PC-3 (cell line): ENCODE measurements around the gene PDZRN3. TPM values are rescaled to one million over a fixed set of nuclear protein-coding genes. Genes with fewer than 3 reads are reported as not detected.

Source experiments
- ATAC-seq: fragments of 200-7000 bp; cut with Tn5 transposase; 2 replicates; pipeline ENCODE4 v1.9.1; 2020; ENCODE audit warnings: mild to moderate bottlenecking, moderate library complexity
- BruUV-seq: library from RNA; stranded (reverse); fragments of 400-500 nt; replicated peaks from 2 replicates; lab custom pipeline; 2021; lab: Mats Ljungman, UMichigan
- CTCF ChIA-PET: fragments of 300-600 bp; sonication (Branson Sonifier 250); formaldehyde crosslinking; loops from one replicate; lab custom pipeline; 2022; ENCODE audit warnings: antibody characterized with exemption; lab: Charles Lee
- POLR2A ChIA-PET: fragments of 300-600 bp; sonication (Branson Sonifier 250); formaldehyde crosslinking; loops from one replicate; lab custom pipeline; 2022; ENCODE audit warnings: antibody characterized with exemption; ENCODE audit not compliant: unreplicated experiment; lab: Charles Lee
- DNase-seq: peaks from one replicate; pipeline ENCODE4 v3.0.0-alpha.2; 2015
- H2AFZ ChIP-seq: fragments of 300-600 bp; sonication (generic); 2 replicates; pipeline ENCODE4 v1.6.0; 2016; ENCODE audit warnings: antibody characterized with exemption, low read length
- H3F3A ChIP-seq: fragments of 300-600 bp; sonication (generic); one replicate; pipeline ENCODE4 v1.6.0; 2017; ENCODE audit warnings: antibody characterized with exemption, low read length, control low read depth, mild to moderate bottlenecking; ENCODE audit not compliant: unreplicated experiment
- H3K27ac ChIP-seq: fragments of 300-600 bp; sonication (generic); 2 replicates; pipeline ENCODE4 v1.5.1; 2016; ENCODE audit warnings: mild to moderate bottlenecking, low read length
- H3K27me3 ChIP-seq: fragments of 300-600 bp; sonication (generic); 2 replicates; pipeline ENCODE4 v1.6.1; 2016; ENCODE audit warnings: low read length, mixed read lengths
- H3K36me3 ChIP-seq: fragments of 300-600 bp; sonication (generic); 2 replicates; pipeline ENCODE4 v1.6.1; 2016; ENCODE audit warnings: low read depth, mixed run types, low read length, mixed read lengths
- H3K4me1 ChIP-seq: fragments of 300-600 bp; sonication (generic); 2 replicates; pipeline ENCODE4 v1.5.1; 2016; ENCODE audit warnings: low read length; ENCODE audit not compliant: insufficient read depth
- H3K4me2 ChIP-seq: fragments of 300-600 bp; sonication (generic); 2 replicates; pipeline ENCODE4 v1.6.0; 2016; ENCODE audit warnings: low read length
- H3K4me3 ChIP-seq: fragments of 300-600 bp; sonication (generic); 2 replicates; pipeline ENCODE4 v1.5.1; 2016; ENCODE audit warnings: mild to moderate bottlenecking, low read length, mixed read lengths
- H3K79me2 ChIP-seq: fragments of 300-600 bp; sonication (generic); 2 replicates; pipeline ENCODE4 v1.6.1; 2017; ENCODE audit warnings: low read length, mixed read lengths
- H3K9ac ChIP-seq: fragments of 300-600 bp; sonication (generic); 2 replicates; pipeline ENCODE4 v1.6.0; 2016; ENCODE audit warnings: mild to moderate bottlenecking, low read length
- H3K9me2 ChIP-seq: fragments of 300-600 bp; sonication (generic); replicated peaks from 2 replicates; pipeline ENCODE4 v1.6.1; 2016; ENCODE audit warnings: mixed run types, low read length, mixed read lengths
- H3K9me3 ChIP-seq: fragments of 300-600 bp; sonication (generic); 2 replicates; pipeline ENCODE4 v1.6.1; 2016; ENCODE audit warnings: low read length, mixed read lengths
- H4K20me1 ChIP-seq: fragments of 300-600 bp; sonication (generic); 2 replicates; pipeline ENCODE4 v1.6.1; 2016; ENCODE audit warnings: low read length, mixed read lengths
- CTCF ChIP-seq: fragments of 300-600 bp; sonication (generic); conservative IDR thresholded peaks from 2 replicates; pipeline ENCODE4 v1.5.1; 2017; ENCODE audit warnings: antibody characterized with exemption, low read depth, mild to moderate bottlenecking, low read length
- EZH2 ChIP-seq: fragments of 300-600 bp; sonication (generic); IDR thresholded peaks from one replicate; pipeline ENCODE4 v1.6.1; 2017; ENCODE audit warnings: antibody characterized with exemption, mild to moderate bottlenecking, low read length; ENCODE audit not compliant: unreplicated experiment
- EZH2phosphoT487 ChIP-seq: fragments of 300-600 bp; sonication (generic); IDR thresholded peaks from 2 replicates; pipeline ENCODE4 v1.6.1; 2018; ENCODE audit warnings: mild to moderate bottlenecking, antibody characterized with exemption, low read length, borderline replicate concordance
- intact Hi-C: fragments of 100-400 bp; cut with micrococcal nuclease; formaldehyde crosslinking; loops from 2 replicates; pipeline ENCODE4 v1.9.0; 2023
- total RNA-seq: library from RNA; depleted of rRNA; stranded (reverse); fragments of >200 nt; gene quantifications from 2 replicates; pipeline ENCODE4 v1.2.3, GENCODE V29; 2014

PDZRN3 gene
- total RNA-seq, 1 experiment from 2014 or later = not detected

DNA sequence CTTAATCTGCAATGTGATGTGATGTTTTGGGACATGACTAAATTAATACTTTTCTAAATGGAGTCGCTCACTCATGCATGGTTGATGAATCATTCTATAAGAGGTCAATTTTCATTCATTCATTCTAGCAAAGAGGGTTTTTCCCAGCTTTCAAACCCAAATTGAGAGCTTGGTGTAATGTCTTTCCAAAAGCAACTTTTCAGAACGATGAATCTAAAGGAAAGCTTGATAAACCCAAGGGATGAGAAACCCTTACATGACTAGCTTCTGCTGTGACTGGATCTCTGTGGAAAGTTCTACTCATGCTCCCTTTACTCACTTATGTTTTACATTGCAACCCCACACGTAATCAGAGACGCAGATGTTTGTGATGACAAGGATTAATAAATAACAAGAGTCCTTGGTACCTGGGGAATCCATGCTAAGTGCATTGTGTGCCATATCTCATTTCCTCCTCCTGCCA, 47.7 kb downstream of the PDZRN3 start:
- Histone ChIP-seq H3K79me2 (no peaks in the 10 kb centered on the region), H4K20me1 (no peaks in the 10 kb centered on the region), H3K36me3 (no peaks in the 10 kb centered on the region), H3K4me2 (no peak overlapping the region), H3K9me3 (0 out of 2 replicates have a peak, but pooled peaks cover 5% of the 10 kb centered on the region), H3K27ac (no peak overlapping the region), H3F3A (no peaks in the 10 kb centered on the region), H3K4me1 (no peaks in the 10 kb centered on the region), H2AFZ (no peak overlapping the region), H3K4me3 (no peak overlapping the region), H3K27me3 (no peaks in the 10 kb centered on the region), H3K9me2 (no peaks in the 10 kb centered on the region), H3K9ac (no peak overlapping the region)
- no TSS peak for BruUV-seq
- intact Hi-C loops = no loop called here
- DNase-seq = no peak
- ChIA-PET CTCF (no interaction called here), POLR2A (no interaction called here)
- ATAC-seq = no peak
- TF ChIP-seq EZH2phosphoT487 = no peak
- no peak for TF ChIP-seq EZH2

GRCh38 chr3:73575953-73576352, 48.8 kb downstream of the PDZRN3 start:
- H3K9me3 ChIP-seq = 0 out of 2 replicates have a peak, but pooled peaks cover 5% of the 10 kb centered on the region
- no peak overlapping the region for H3K4me3 ChIP-seq
- POLR2A ChIA-PET = no interaction called here
- H3K27ac ChIP-seq = no peak overlapping the region
- CTCF ChIA-PET = no interaction called here
- H3K36me3 ChIP-seq = no peaks in the 10 kb centered on the region
- DNase-seq (no peak), ATAC-seq (no peak)
- no peaks in the 10 kb centered on the region for H3F3A ChIP-seq
- no peaks in the 10 kb centered on the region for H4K20me1 ChIP-seq
- no peaks in the 10 kb centered on the region for H3K4me1 ChIP-seq
- H3K9ac ChIP-seq = no peak overlapping the region
- intact Hi-C loops = no loop called here
- no peak overlapping the region for H2AFZ ChIP-seq
- no peaks in the 10 kb centered on the region for H3K79me2 ChIP-seq
- no peak for TF ChIP-seq EZH2phosphoT487
- no peak for TF ChIP-seq CTCF
- H3K9me2 ChIP-seq = no peaks in the 10 kb centered on the region
- no peaks in the 10 kb centered on the region for H3K27me3 ChIP-seq
- no TSS peak for BruUV-seq
- H3K4me2 ChIP-seq = no peak overlapping the region

GRCh38 chr3:73575519-73575918, 49.2 kb downstream of the PDZRN3 start:
- DNase-seq (no peak), ATAC-seq (no peak)
- 0 out of 2 replicates have a peak, but pooled peaks cover 5% of the 10 kb centered on the region for H3K9me3 ChIP-seq
- H4K20me1 ChIP-seq = no peaks in the 10 kb centered on the region
- BruUV-seq = no TSS peak
- no peaks in the 10 kb centered on the region for H3K4me1 ChIP-seq
- H3K9ac ChIP-seq = no peak overlapping the region
- CTCF ChIA-PET = no interaction called here
- H3K27ac ChIP-seq = no peak overlapping the region
- H3F3A ChIP-seq = no peaks in the 10 kb centered on the region
- no peaks in the 10 kb centered on the region for H3K79me2 ChIP-seq
- no peak overlapping the region for H2AFZ ChIP-seq
- intact Hi-C loops = no loop called here
- no peak overlapping the region for H3K4me3 ChIP-seq
- H3K36me3 ChIP-seq = no peaks in the 10 kb centered on the region
- TF ChIP-seq CTCF (no peak), EZH2 (no peak), EZH2phosphoT487 (no peak)
- H3K9me2 ChIP-seq = no peaks in the 10 kb centered on the region
- POLR2A ChIA-PET = no interaction called here
- H3K4me2 ChIP-seq = no peak overlapping the region
- H3K27me3 ChIP-seq = no peaks in the 10 kb centered on the region
